ENCODE data around the gene RAB36.
A peak's percentile ranks its signal among the peaks of the same experiment; 100 is the strongest.

Gene RAB36

GRCh38 chr22:23144932-23145877 lies at the start of gene RAB36:
Gene RAB36, plus strand, starts transcription at chr22:23145477. Its CDS starts 1,140 bp downstream, at chr22:23146617.
- DNase-seq: peak; percentile 95

GRCh38 chr22:23095733-23096342 lies 49.4 kb upstream of the RAB36 start:
- DNase-seq: no peak

- DNase-seq: no peak
Measured at GRCh38 chr22:23097412-23098229, 47.7 kb upstream of the RAB36 start.

- DNase-seq: no peak
Measured at GRCh38 chr22:23098230-23098705, 47.0 kb upstream of the RAB36 start.

GRCh38 chr22:23098718-23099530 lies 46.4 kb upstream of the RAB36 start:
- DNase-seq: no peak

- no peak for DNase-seq
Measured at GRCh38 chr22:23099531-23099804, 45.8 kb upstream of the RAB36 start.

GRCh38 chr22:23100124-23100801 lies 45.0 kb upstream of the RAB36 start:
- no peak for DNase-seq

- no peak for DNase-seq
Measured at GRCh38 chr22:23101524-23101923, 43.8 kb upstream of the RAB36 start.

- DNase-seq: no peak
Measured at GRCh38 chr22:23102002-23102655, 43.1 kb upstream of the RAB36 start.

GRCh38 chr22:23102776-23103175 lies 42.5 kb upstream of the RAB36 start:
- no peak for DNase-seq

GRCh38 chr22:23103199-23103954 lies 41.9 kb upstream of the RAB36 start:
- no peak for DNase-seq

- no peak for DNase-seq
Measured at GRCh38 chr22:23104187-23104971, 40.9 kb upstream of the RAB36 start.

GRCh38 chr22:23105304-23105703 lies 40.0 kb upstream of the RAB36 start:
- no peak for DNase-seq

GRCh38 chr22:23105919-23106318 lies 39.4 kb upstream of the RAB36 start:
- no peak for DNase-seq

GRCh38 chr22:23106344-23106743 lies 38.9 kb upstream of the RAB36 start:
- DNase-seq: no peak

- DNase-seq: no peak
Measured at GRCh38 chr22:23106906-23107367, 38.3 kb upstream of the RAB36 start.

GRCh38 chr22:23107487-23108248 lies 37.6 kb upstream of the RAB36 start:
- DNase-seq: no peak

GRCh38 chr22:23108249-23109078 lies 36.8 kb upstream of the RAB36 start:
- no peak for DNase-seq
